Transverse colon (tissue), 4 donors: Measurements from ENCODE around the gene PACSIN2.

Experiments
- CTCF ChIP-seq, 5 experiments: fragments of 200-600 bp in 3 of 5; fragments of 450-650 bp in 2 of 5; sonication (generic) in 3 of 5; IDR thresholded peaks; 1 replicate in 2 of 5; 2 replicates in 3 of 5; pipeline ENCODE4 v1.5.1; 2016 to 2017; ENCODE audit warnings: antibody characterized with exemption in 5 of 5, inconsistent platforms in 3 of 5, mild to moderate bottlenecking in 2 of 5, moderate library complexity in 1 of 5
- EP300 ChIP-seq: sonication (generic); formaldehyde crosslinking; IDR thresholded peaks from one replicate; pipeline ENCODE4 v1.6.1; 2017; ENCODE audit warnings: antibody characterized with exemption, low read depth
- POLR2A ChIP-seq: fragments of 450-650 bp; IDR thresholded peaks from one replicate; pipeline ENCODE4 v1.6.1; 2016; ENCODE audit warnings: antibody characterized with exemption, mild to moderate bottlenecking, moderate library complexity
- POLR2AphosphoS5 ChIP-seq, 3 donors: sonication (generic); formaldehyde crosslinking; IDR thresholded peaks; one replicate each; pipeline ENCODE4 v1.6.1; 2016; ENCODE audit warnings: antibody characterized with exemption in 3 of 3

DNA sequence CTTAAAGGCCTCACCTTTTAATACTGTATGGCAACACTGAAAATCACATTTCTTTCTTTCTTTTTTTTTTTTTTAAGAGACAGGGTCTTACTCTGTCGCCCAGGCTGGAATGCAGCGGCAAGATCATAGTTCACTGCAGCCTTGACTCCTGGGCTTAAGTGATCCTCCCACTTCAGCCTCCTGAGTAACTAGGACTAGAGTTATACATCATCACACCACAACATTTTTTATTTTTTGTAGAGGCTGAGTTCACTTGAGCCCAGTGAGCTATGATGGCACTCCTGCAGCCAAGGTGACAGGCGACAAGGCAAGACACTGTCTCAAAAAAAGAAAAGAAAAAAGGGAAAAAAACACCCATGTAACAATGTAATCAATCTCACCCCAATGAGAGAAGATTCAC lies 167.8 kb downstream of the PACSIN2 start:
- TF ChIP-seq CTCF (IDR thresholded peaks at IDR 0.05) (no peak), POLR2AphosphoS5 (IDR thresholded peaks at IDR 0.05) (no peak), EP300 (no peak), POLR2A (no peak)
